ENCODE measurements around the gene FNDC3B. TPM values are rescaled to one million over a fixed set of nuclear protein-coding genes. Genes with fewer than 3 reads are reported as not detected.

FNDC3B gene
- total RNA-seq, 1 donor from 2014 or later, result 153 TPM

GRCh38 chr3:172224560-172225214 lies 185.3 kb downstream of the FNDC3B start:
- Histone ChIP-seq H3K4me3 (no peak overlapping the region), H3K4me1 (peaks cover 13% of the 10 kb centered on the region), H3K36me3 (peaks cover 21% of the 10 kb centered on the region), H3K9me3 (no peaks in the 10 kb centered on the region), H3K27me3 (ENCODE audit: low read depth) (no peaks in the 10 kb centered on the region), H3K27ac (no peak overlapping the region)
- intact Hi-C loops (cut with DNase I), result no loop called here
- TF ChIP-seq CTCF (IDR thresholded peaks at IDR 0.05), result no peak
- ATAC-seq, result no peak
- no peak for DNase-seq

- DNase-seq, result no peak
- Histone ChIP-seq H3K4me1 (peaks cover 13% of the 10 kb centered on the region), H3K27ac (no peak overlapping the region), H3K36me3 (peaks cover 21% of the 10 kb centered on the region), H3K4me3 (no peak overlapping the region), H3K9me3 (no peaks in the 10 kb centered on the region), H3K27me3 (ENCODE audit: low read depth) (no peaks in the 10 kb centered on the region)
- ATAC-seq, result no peak
- intact Hi-C loops (cut with DNase I), result no loop called here
- no peak for TF ChIP-seq CTCF (IDR thresholded peaks at IDR 0.05)
Observed at GRCh38 chr3:172225215-172225707, 185.9 kb downstream of the FNDC3B start.

- no peaks in the 10 kb centered on the region for H3K27me3 ChIP-seq (ENCODE audit: low read depth)
- H3K9me3 ChIP-seq, result no peaks in the 10 kb centered on the region
- no peak overlapping the region for H3K4me3 ChIP-seq
- H3K27ac ChIP-seq, result no peak overlapping the region
- no peak for ATAC-seq
- DNase-seq, result no peak
- H3K4me1 ChIP-seq, result peaks cover 2% of the 10 kb centered on the region
- no peak for TF ChIP-seq CTCF (IDR thresholded peaks at IDR 0.05)
- intact Hi-C loops (cut with DNase I), result no loop called here
- H3K36me3 ChIP-seq, result peaks cover 21% of the 10 kb centered on the region
Observed at GRCh38 chr3:172226831-172227230, 187.5 kb downstream of the FNDC3B start.

- Histone ChIP-seq H3K9me3 (no peaks in the 10 kb centered on the region), H3K4me3 (no peak overlapping the region), H3K4me1 (no peaks in the 10 kb centered on the region), H3K36me3 (peaks cover 21% of the 10 kb centered on the region), H3K27me3 (ENCODE audit: low read depth) (no peaks in the 10 kb centered on the region), H3K27ac (no peak overlapping the region)
- TF ChIP-seq CTCF (IDR thresholded peaks at IDR 0.05), result no peak
- ATAC-seq (no peak), DNase-seq (no peak)
- intact Hi-C loops (cut with DNase I), result no loop called here
Observed at GRCh38 chr3:172227340-172228035, 188.1 kb downstream of the FNDC3B start.

- H3K36me3 ChIP-seq, result peaks cover 21% of the 10 kb centered on the region
- H3K27ac ChIP-seq, result no peak overlapping the region
- no peak overlapping the region for H3K4me3 ChIP-seq
- ATAC-seq (no peak), DNase-seq (no peak)
- H3K9me3 ChIP-seq, result no peaks in the 10 kb centered on the region
- H3K4me1 ChIP-seq, result no peaks in the 10 kb centered on the region
- TF ChIP-seq CTCF (IDR thresholded peaks at IDR 0.05), result no peak
- no peaks in the 10 kb centered on the region for H3K27me3 ChIP-seq (ENCODE audit: low read depth)
- intact Hi-C loops (cut with DNase I), result no loop called here
Observed at GRCh38 chr3:172228036-172228415, 188.6 kb downstream of the FNDC3B start.
